GM12878 (cell line): ENCODE results near the gene TEX54. TPM values are rescaled to one million over a fixed set of nuclear protein-coding genes. Genes with fewer than 3 reads are reported as not detected.
A peak's percentile ranks its signal among the peaks of the same experiment; 100 is the strongest.

ENCODE experiments used
- ATAC-seq: fragments of 200-7000 bp; cut with Tn5 transposase; 3 replicates; pipeline ENCODE4 v1.9.1; 2020; ENCODE audit warnings: mild to moderate bottlenecking, moderate library complexity
- BruUV-seq: library from RNA; stranded (reverse); fragments of 400-500 nt; replicated peaks from 2 replicates; lab custom pipeline; 2021; lab: Mats Ljungman, UMichigan
- CTCF ChIA-PET: fragments of 300-600 bp; sonication (Branson Sonifier 250); formaldehyde crosslinking; extraction: SDS; loops from one replicate; lab custom pipeline; 2021; ENCODE audit warnings: inconsistent platforms; lab: Yijun Ruan, JAX
- POLR2A ChIA-PET: fragments of 350-600 bp; formaldehyde crosslinking; extraction: SDS; loops from one replicate; lab custom pipeline; 2021; ENCODE audit warnings: inconsistent platforms; lab: Charles Lee
- RAD21 ChIA-PET: fragments of 300-600 bp; sonication (Branson Sonifier 250); formaldehyde crosslinking; loops from one replicate; lab custom pipeline; 2023; ENCODE audit warnings: antibody characterized with exemption; ENCODE audit not compliant: unreplicated experiment; lab: Charles Lee
- SMC1A ChIA-PET: fragments of 300-600 bp; sonication (Branson Sonifier 250); formaldehyde crosslinking; loops from one replicate; lab custom pipeline; 2023; ENCODE audit not compliant: unreplicated experiment, uncharacterized antibody; lab: Charles Lee
- DNase-seq: peaks from one replicate; pipeline ENCODE4 v3.0.0-alpha.2; 2011; ENCODE audit warnings: low read depth, low spot score
- FAIRE-seq: peaks from 3 replicates; lab custom pipeline; 2011; peaks lifted over from hg19 to GRCh38; lab: Jason Lieb, UNC
- H2AFZ ChIP-seq: 2 replicates; pipeline ENCODE4 v1.6.0; 2011; ENCODE audit warnings: low read depth, low read length, control low read depth; ENCODE audit not compliant: control insufficient read depth
- H3K27ac ChIP-seq: 2 replicates; pipeline ENCODE4 v1.5.1; 2011; ENCODE audit warnings: control low read depth; ENCODE audit not compliant: control insufficient read depth, insufficient read depth
- H3K27me3 ChIP-seq, 2 experiments: replicated peaks in 1 of 2; 2 replicates each; pipeline versions ENCODE4 v1.6.0 to v1.6.1; 2011; ENCODE audit warnings: low read length in 1 of 2; ENCODE audit not compliant: control insufficient read depth in 2 of 2, insufficient read depth in 2 of 2
- H3K36me3 ChIP-seq, 2 experiments: 2 replicates each; pipeline ENCODE4 v1.5.1; 2011; ENCODE audit warnings: low read length in 1 of 2; ENCODE audit not compliant: control insufficient read depth in 2 of 2, insufficient read depth in 2 of 2
- H3K4me1 ChIP-seq: 2 replicates; pipeline ENCODE4 v1.6.1; 2011; ENCODE audit warnings: mild to moderate bottlenecking, low read length, moderate library complexity, mixed read lengths; ENCODE audit not compliant: control insufficient read depth, insufficient read depth
- H3K4me2 ChIP-seq: 2 replicates; pipeline ENCODE4 v1.6.0; 2011; ENCODE audit warnings: control low read depth; ENCODE audit not compliant: control insufficient read depth, insufficient read depth
- H3K4me3 ChIP-seq: fragments of 200-600 bp; sonication (generic); 2 replicates; pipeline ENCODE4 v1.5.1; 2016
- H3K79me2 ChIP-seq: 2 replicates; pipeline ENCODE4 v1.6.0; 2011; ENCODE audit warnings: low read length; ENCODE audit not compliant: control insufficient read depth, insufficient read depth
- H3K9ac ChIP-seq: 2 replicates; pipeline ENCODE4 v1.8.0; 2011; ENCODE audit warnings: low read length, control low read depth, mixed read lengths; ENCODE audit not compliant: control insufficient read depth, insufficient read depth
- H3K9me3 ChIP-seq: replicated peaks from 3 replicates; pipeline ENCODE4 v1.5.1; 2011; ENCODE audit warnings: mild to moderate bottlenecking, low read length; ENCODE audit not compliant: control insufficient read depth, insufficient read depth
- H4K20me1 ChIP-seq: 2 replicates; pipeline ENCODE4 v1.6.0; 2011; ENCODE audit not compliant: control insufficient read depth, insufficient read depth
- DPF2 ChIP-seq: fragments of 450-650 bp; IDR thresholded peaks from 2 replicates; pipeline ENCODE4 v1.6.1; 2017; ENCODE audit warnings: mild to moderate bottlenecking
- EED ChIP-seq: sonication (generic); IDR thresholded peaks from 2 replicates; pipeline ENCODE4 v1.6.1; 2016; ENCODE audit warnings: antibody characterized with exemption, low read depth
- ESRRA ChIP-seq: IDR thresholded peaks from 2 replicates; pipeline ENCODE4 v1.6.1; 2012; ENCODE audit warnings: mild to moderate bottlenecking, low read length, improper control_type of control experiment
- ETV6 ChIP-seq, 2 experiments: fragments of 450-650 bp in 1 of 2; IDR thresholded peaks in 1 of 2; conservative IDR thresholded peaks in 1 of 2; 2 replicates each; pipeline ENCODE4 v1.6.1; 2014; ENCODE audit warnings: antibody characterized with exemption in 1 of 2, borderline replicate concordance in 1 of 2, low read depth in 1 of 2, mild to moderate bottlenecking in 1 of 2, moderate library complexity in 1 of 2
- GATAD2B ChIP-seq: fragments of 450-650 bp; conservative IDR thresholded peaks from 2 replicates; pipeline ENCODE4 v1.6.1; 2017; ENCODE audit warnings: low read depth, mild to moderate bottlenecking, moderate library complexity
- IKZF2 ChIP-seq, 2 experiments: fragments of 450-650 bp; IDR thresholded peaks; 2 replicates each; pipeline ENCODE4 v1.6.1; 2017; ENCODE audit warnings: mild to moderate bottlenecking in 2 of 2, moderate library complexity in 2 of 2
- IRF3 ChIP-seq: fragments of 450-650 bp; IDR thresholded peaks from 2 replicates; pipeline ENCODE4 v1.6.1; 2014; ENCODE audit warnings: mild to moderate bottlenecking
- NFXL1 ChIP-seq: fragments of 450-650 bp; IDR thresholded peaks from 2 replicates; pipeline ENCODE4 v1.6.1; 2017; ENCODE audit warnings: antibody characterized with exemption, mild to moderate bottlenecking, borderline replicate concordance
- PAX5 ChIP-seq: IDR thresholded peaks from 2 replicates; pipeline ENCODE4 v1.6.1; 2011; ENCODE audit warnings: low read depth, low read length, borderline replicate concordance
- RCOR1 ChIP-seq: conservative IDR thresholded peaks from 2 replicates; pipeline ENCODE4 v1.6.1; 2012; ENCODE audit warnings: low read depth, low read length, improper control_type of control experiment
- RUNX3 ChIP-seq: IDR thresholded peaks from 2 replicates; pipeline ENCODE4 v1.6.1; 2012; ENCODE audit warnings: low read length, inconsistent platforms
- SIX5 ChIP-seq: IDR thresholded peaks from 2 replicates; pipeline ENCODE4 v1.6.1; 2011; ENCODE audit warnings: mild to moderate bottlenecking, low read depth, low read length, moderate library complexity; ENCODE audit not compliant: severe bottlenecking
- SKIL ChIP-seq: fragments of 450-650 bp; IDR thresholded peaks from 2 replicates; pipeline ENCODE4 v1.6.1; 2017; ENCODE audit warnings: mild to moderate bottlenecking, low read depth, inconsistent platforms; ENCODE audit not compliant: poor library complexity, severe bottlenecking
- TCF12 ChIP-seq: IDR thresholded peaks from 2 replicates; pipeline ENCODE4 v1.6.1; 2011; ENCODE audit warnings: low read depth, mild to moderate bottlenecking, low read length
- ZNF217 ChIP-seq: fragments of 450-650 bp; IDR thresholded peaks from 2 replicates; pipeline ENCODE4 v1.6.1; 2017; ENCODE audit warnings: antibody characterized with exemption, mild to moderate bottlenecking
- ZNF622 ChIP-seq: fragments of 450-650 bp; IDR thresholded peaks from 2 replicates; pipeline ENCODE4 v1.6.1; 2017; ENCODE audit warnings: mild to moderate bottlenecking, inconsistent platforms
- WGBS: methylation state at CpG from one replicate; pipeline ENCODE4 v1.1.6; 2016; ENCODE audit warnings: low lambda C conversion rate; ENCODE audit not compliant: insufficient replicate concordance, insufficient coverage; ENCODE audit errors: missing lambda C conversion rate; 5-methylcytosine and 5-hydroxymethylcytosine counted together
- in situ Hi-C: fragments of 300-500 bp; cut with MboI; formaldehyde crosslinking; loops from 9 replicates; pipeline ENCODE4 v1.14.3; 2018; ENCODE audit warnings: mixed read lengths
- intact Hi-C: fragments of 100-400 bp; cut with micrococcal nuclease; formaldehyde crosslinking; loops from one replicate; pipeline ENCODE4 v1.14.2; 2022; ENCODE audit not compliant: unreplicated experiment
- polyA plus RNA-seq, 11 experiments: library from polyadenylated mRNA; depleted of rRNA in 4 of 11; unstranded in 6 of 11; stranded (reverse) in 5 of 11; fragments of >200 nt; fragmentation: Nextera tagmentation in 4 of 11; fragmentation: Illumina TruSeq in 1 of 11; extraction: Ambion mirVana in 4 of 11; extraction: Trizol in 1 of 11; gene quantifications; 1 replicate in 1 of 11; 2 replicates in 10 of 11; pipeline versions ENCODE4 v1.2.1 to v1.2.3, GENCODE V29; 2011 to 2016; ENCODE audit warnings: inconsistent platforms in 2 of 11, missing spikeins in 2 of 11, low read depth in 1 of 11
- total RNA-seq, 4 experiments: library from RNA; depleted of rRNA in 3 of 4; stranded (reverse); fragments of >200 nt in 3 of 4; fragmentation: Illumina TruSeq in 1 of 4; extraction: Trizol in 1 of 4; gene quantifications; 2 replicates each; pipeline versions ENCODE4 v1.2.1 to v1.2.3, GENCODE V29; 2013 to 2021
- TF ChIP-seq, protein P1 (sequence below): fragments of 450-650 bp; IDR thresholded peaks from 2 replicates; pipeline ENCODE4 v1.6.1; 2018; ENCODE audit warnings: borderline replicate concordance, mild to moderate bottlenecking; ENCODE audit not compliant: partially characterized antibody

Gene TEX54
- total and polyA plus RNA-seq, 10 of the 15 experiments (the other 5 are each of a cell fraction or from before 2014, with no cell fraction given): 0.38 to 0.68 (median 0.51) TPM; not detected in 7

DNA sequence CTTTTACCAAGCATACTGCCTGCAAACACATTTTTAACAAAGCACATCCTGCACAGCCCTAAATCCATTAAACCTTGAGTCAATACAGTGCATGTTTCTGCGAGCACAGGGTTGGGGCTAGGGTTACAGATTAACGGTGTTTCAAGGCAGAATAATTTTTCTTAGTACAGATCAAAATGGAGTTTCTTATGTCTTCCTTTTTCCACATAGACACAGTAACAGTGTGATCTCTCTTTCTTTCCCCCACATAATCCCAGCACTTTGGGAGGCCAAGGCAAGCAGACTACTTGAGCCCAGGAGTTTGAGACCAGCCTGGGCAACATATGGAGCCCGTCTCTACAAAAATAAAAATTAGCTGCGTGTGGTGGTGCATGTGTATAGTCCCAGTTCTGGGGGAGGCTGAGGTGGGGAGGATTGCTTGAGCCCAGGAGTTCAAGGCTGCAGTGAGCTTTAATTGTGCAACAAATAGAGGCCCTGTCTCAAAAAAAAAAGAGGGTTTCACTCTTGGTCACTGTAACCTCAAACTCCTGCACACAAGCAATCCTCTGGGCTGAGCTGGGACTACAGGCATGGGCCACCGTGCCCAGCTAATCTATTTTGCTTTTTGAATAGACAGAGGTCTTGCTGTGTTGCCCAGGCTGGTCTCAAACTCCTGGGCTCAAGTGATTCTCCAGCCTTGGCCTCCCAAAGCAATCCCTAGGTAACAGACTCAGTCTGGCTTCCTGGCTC is 28.4 kb upstream of the TEX54 start:
- intact Hi-C loops: loop anchor here (5.0 to 10.0 kb wide), 4 partner anchors 189 to 466 kb away; partner anchors contain the start of genes LBHD1, TUT1 and UQCC3
- Histone ChIP-seq H3K27ac (peak overlapping the region; percentile 61), H4K20me1 (no peaks in the 10 kb centered on the region), H3K9me3 (no peaks in the 10 kb centered on the region), H3K4me2 (peak overlapping the region; percentile 93), H3K9ac (peak overlapping the region; percentile 52; the same call in 1 of the 2 replicates), H3K79me2 (peaks cover 88% of the 10 kb centered on the region), H3K36me3 (no peaks in the 10 kb centered on the region; a peak in 1 of 4 replicates), H3K4me1 (peaks cover 23% of the 10 kb centered on the region), H3K4me3 (peak overlapping the region; percentile 28; the same call in 1 of the 2 replicates), H2AFZ (no peak overlapping the region), H3K27me3 (no peaks in the 10 kb centered on the region)
- DNase-seq (no peak), FAIRE-seq (no peak), ATAC-seq (peak; percentile 72)
- ChIA-PET SMC1A (interaction anchor here (0.6 to 3.5 kb wide), 24 partner anchors 8 to 895 kb away, joined by 3 to 33 read pairs (median 4); partner anchors contain the start of genes C11orf98, CSKMT, LBHD1 and SLC3A2), CTCF (interaction anchor here (0.8 to 8.0 kb wide), 20 partner anchors 7 to 466 kb away, joined by 3 to 131 read pairs (median 6); partner anchors contain the start of genes POLR2G, SLC3A2, TAF6L and TEX54), RAD21 (interaction anchor here (0.7 to 3.9 kb wide), 11 partner anchors 9 to 436 kb away, joined by 3 to 57 read pairs (median 3); partner anchors contain the start of genes STX5, TMEM179B, WDR74 and ZBTB3), POLR2A (interaction anchor here (0.5 to 4.1 kb wide), 17 partner anchors 9 to 308 kb away, joined by 3 to 44 read pairs (median 5); partner anchors contain the start of genes C11orf98, CSKMT, HNRNPUL2 and NXF1)
- BruUV-seq: no TSS peak
- in situ Hi-C loops: loop anchor here (10.0 kb wide), 1 partner anchor 436 kb away; no protein-coding TSS in a partner anchor
- 19% methylated on average over 5 of the region's 5 CpGs for WGBS
- TF ChIP-seq ETV6 (conservative IDR thresholded peaks at IDR 0.05 in 1 of 2, IDR thresholded peaks at IDR 0.05 in 1 of 2; ENCODE audit: borderline replicate concordance in 1 of 2, low read depth in 1 of 2): no peak
- no peak for TF ChIP-seq TCF12
- TF ChIP-seq IKZF2 (IDR thresholded peaks at IDR 0.05): peak in 1 of 2 experiments; percentile 48; a peak in 2 of 4 replicates
- no peak for TF ChIP-seq SIX5
- no peak for TF ChIP-seq NFXL1
- TF ChIP-seq DPF2: 0 out of 2 replicates have a peak, but pooled peaks have one; percentile 41
- TF ChIP-seq ZNF622: no peak
- TF ChIP-seq ESRRA: no peak
- TF ChIP-seq RCOR1: no peak
- no peak for TF ChIP-seq IRF3
- no peak for TF ChIP-seq SKIL
- TF ChIP-seq RUNX3: peak; percentile 91
- peak; percentile 57; the same call in 1 of the 2 replicates for TF ChIP-seq EED
- TF ChIP-seq PAX5: no peak
- TF ChIP-seq GATAD2B: no peak
- no peak for TF ChIP-seq ZNF217
- TF ChIP-seq, protein P1, sequence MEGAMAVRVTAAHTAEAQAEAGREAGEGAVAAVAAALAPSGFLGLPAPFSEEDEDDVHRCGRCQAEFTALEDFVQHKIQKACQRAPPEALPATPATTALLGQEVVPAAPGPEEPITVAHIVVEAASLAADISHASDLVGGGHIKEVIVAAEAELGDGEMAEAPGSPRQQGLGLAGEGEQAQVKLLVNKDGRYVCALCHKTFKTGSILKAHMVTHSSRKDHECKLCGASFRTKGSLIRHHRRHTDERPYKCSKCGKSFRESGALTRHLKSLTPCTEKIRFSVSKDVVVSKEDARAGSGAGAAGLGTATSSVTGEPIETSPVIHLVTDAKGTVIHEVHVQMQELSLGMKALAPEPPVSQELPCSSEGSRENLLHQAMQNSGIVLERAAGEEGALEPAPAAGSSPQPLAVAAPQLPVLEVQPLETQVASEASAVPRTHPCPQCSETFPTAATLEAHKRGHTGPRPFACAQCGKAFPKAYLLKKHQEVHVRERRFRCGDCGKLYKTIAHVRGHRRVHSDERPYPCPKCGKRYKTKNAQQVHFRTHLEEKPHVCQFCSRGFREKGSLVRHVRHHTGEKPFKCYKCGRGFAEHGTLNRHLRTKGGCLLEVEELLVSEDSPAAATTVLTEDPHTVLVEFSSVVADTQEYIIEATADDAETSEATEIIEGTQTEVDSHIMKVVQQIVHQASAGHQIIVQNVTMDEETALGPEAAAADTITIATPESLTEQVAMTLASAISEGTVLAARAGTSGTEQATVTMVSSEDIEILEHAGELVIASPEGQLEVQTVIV: no peak
